GM23338 (cell line): ENCODE measurements around the gene ITGB7.

ENCODE experiments used
- CREB1 ChIP-seq: fragments of 250-450 bp; sonication (Bioruptor Pico); IDR thresholded peaks from 2 replicates; pipeline ENCODE4 v1.5.0; 2020; ENCODE audit warnings: low read depth, mild to moderate bottlenecking, moderate library complexity
- EZH2 ChIP-seq: fragments of 200-600 bp; sonication (generic); IDR thresholded peaks from one replicate; pipeline ENCODE4 v1.8.0; 2017; ENCODE audit warnings: antibody characterized with exemption, mild to moderate bottlenecking, low read depth; ENCODE audit not compliant: unreplicated experiment
- EZH2phosphoT487 ChIP-seq: fragments of 200-600 bp; sonication (generic); IDR thresholded peaks from one replicate; pipeline ENCODE4 v1.8.1; 2018; ENCODE audit warnings: antibody characterized with exemption; ENCODE audit not compliant: unreplicated experiment
- NANOG ChIP-seq: IDR thresholded peaks from 2 replicates; pipeline ENCODE4 v1.6.1; 2016; ENCODE audit warnings: antibody characterized with exemption, borderline replicate concordance
- POLR2AphosphoS5 ChIP-seq: IDR thresholded peaks from 2 replicates; pipeline ENCODE4 v1.6.1; 2016; ENCODE audit warnings: antibody characterized with exemption, low read depth
- REST ChIP-seq: IDR thresholded peaks from one replicate; pipeline ENCODE4 v1.6.1; 2018; ENCODE audit warnings: antibody characterized with exemption; ENCODE audit not compliant: unreplicated experiment
- ZNF331 ChIP-seq: fragments of 250-450 bp; sonication (Bioruptor Pico); IDR thresholded peaks from 2 replicates; pipeline ENCODE4 v1.5.0; 2020; ENCODE audit warnings: low read depth, mild to moderate bottlenecking, moderate library complexity
- TF ChIP-seq, protein P1 (sequence below), 2 experiments: fragments of 200-600 bp in 1 of 2; sonication (generic) in 1 of 2; conservative IDR thresholded peaks; 2 replicates each; pipeline versions ENCODE4 v1.5.1 to v1.6.1; 2016 to 2017; ENCODE audit warnings: antibody characterized with exemption in 2 of 2, low read depth in 2 of 2, mild to moderate bottlenecking in 2 of 2, moderate library complexity in 1 of 2

DNA sequence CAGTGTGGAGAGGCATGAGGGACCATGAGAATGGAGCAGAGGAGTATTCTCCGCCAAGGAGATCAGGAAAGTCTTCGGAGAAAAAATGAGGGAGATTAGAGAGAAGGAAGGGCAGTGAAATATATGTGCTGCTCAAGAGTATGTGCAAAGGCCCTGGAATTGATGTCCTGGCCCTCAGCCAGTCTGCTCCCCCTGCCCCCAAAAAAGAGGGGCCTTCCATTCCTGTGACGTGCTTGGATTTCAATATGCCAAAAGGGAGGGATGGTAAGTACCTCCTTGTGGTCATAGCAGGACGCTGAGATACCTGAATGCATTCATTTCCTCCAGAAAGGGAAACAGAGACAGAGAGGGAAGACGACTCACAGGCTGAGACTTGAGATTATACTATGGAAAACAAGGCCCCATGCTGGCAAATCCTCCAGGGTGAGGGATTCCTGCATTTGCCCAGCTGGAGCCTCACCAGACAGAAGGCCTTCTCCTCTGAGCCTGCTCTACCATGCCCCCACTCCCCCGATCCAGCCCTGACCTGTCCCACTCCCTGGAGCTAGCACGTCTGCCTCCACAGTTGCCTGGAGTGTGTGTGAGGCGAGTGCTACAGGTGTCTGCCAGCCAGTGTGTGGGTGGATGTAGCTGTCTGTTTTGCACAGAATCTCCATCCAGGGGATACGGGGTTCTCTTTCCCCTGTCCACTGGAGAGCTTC is 28.8 kb upstream of the ITGB7 start:
- TF ChIP-seq, protein P1, sequence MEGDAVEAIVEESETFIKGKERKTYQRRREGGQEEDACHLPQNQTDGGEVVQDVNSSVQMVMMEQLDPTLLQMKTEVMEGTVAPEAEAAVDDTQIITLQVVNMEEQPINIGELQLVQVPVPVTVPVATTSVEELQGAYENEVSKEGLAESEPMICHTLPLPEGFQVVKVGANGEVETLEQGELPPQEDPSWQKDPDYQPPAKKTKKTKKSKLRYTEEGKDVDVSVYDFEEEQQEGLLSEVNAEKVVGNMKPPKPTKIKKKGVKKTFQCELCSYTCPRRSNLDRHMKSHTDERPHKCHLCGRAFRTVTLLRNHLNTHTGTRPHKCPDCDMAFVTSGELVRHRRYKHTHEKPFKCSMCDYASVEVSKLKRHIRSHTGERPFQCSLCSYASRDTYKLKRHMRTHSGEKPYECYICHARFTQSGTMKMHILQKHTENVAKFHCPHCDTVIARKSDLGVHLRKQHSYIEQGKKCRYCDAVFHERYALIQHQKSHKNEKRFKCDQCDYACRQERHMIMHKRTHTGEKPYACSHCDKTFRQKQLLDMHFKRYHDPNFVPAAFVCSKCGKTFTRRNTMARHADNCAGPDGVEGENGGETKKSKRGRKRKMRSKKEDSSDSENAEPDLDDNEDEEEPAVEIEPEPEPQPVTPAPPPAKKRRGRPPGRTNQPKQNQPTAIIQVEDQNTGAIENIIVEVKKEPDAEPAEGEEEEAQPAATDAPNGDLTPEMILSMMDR (conservative IDR thresholded peaks at IDR 0.05; ENCODE audit: low read depth in 2 of 2), result no peak
- no peak for TF ChIP-seq ZNF331
- no peak for TF ChIP-seq EZH2
- TF ChIP-seq POLR2AphosphoS5, result no peak
- no peak for TF ChIP-seq EZH2phosphoT487
- no peak for TF ChIP-seq REST
- TF ChIP-seq CREB1 (CRISPR knock-in tag), result no peak
- no peak for TF ChIP-seq NANOG
